Inferior parietal cortex (tissue), 1 donor: ENCODE data around the gene PRDM11.

ENCODE experiments used
- DNase-seq: peaks from one replicate; pipeline ENCODE4 v3.0.0-alpha.2; 2016; ENCODE audit errors: extremely low spot score

The PRDM11 gene

GRCh38 chr11:45262900-45263299, 116.5 kb downstream of the PRDM11 start:
- no peak for DNase-seq

- DNase-seq, result no peak
Observed at GRCh38 chr11:45263773-45264172, 117.3 kb downstream of the PRDM11 start.

- DNase-seq, result no peak
Observed at GRCh38 chr11:45264839-45265515, 118.5 kb downstream of the PRDM11 start.

GRCh38 chr11:45265969-45266675, 119.7 kb downstream of the PRDM11 start:
- DNase-seq, result no peak

GRCh38 chr11:45266676-45267020, 120.2 kb downstream of the PRDM11 start:
- no peak for DNase-seq

GRCh38 chr11:45267052-45267451, 120.6 kb downstream of the PRDM11 start:
- DNase-seq, result no peak

GRCh38 chr11:45267652-45268299, 121.3 kb downstream of the PRDM11 start:
- DNase-seq, result no peak

GRCh38 chr11:45269678-45270077, 123.2 kb downstream of the PRDM11 start:
- no peak for DNase-seq

- DNase-seq, result no peak
Observed at GRCh38 chr11:45270946-45271716, 124.7 kb downstream of the PRDM11 start.

GRCh38 chr11:45272701-45273100, 126.3 kb downstream of the PRDM11 start:
- DNase-seq, result no peak

GRCh38 chr11:45273509-45273908, 127.1 kb downstream of the PRDM11 start:
- DNase-seq, result no peak

GRCh38 chr11:45274206-45274605, 127.8 kb downstream of the PRDM11 start:
- no peak for DNase-seq

GRCh38 chr11:45275828-45276227, 129.4 kb downstream of the PRDM11 start:
- no peak for DNase-seq

GRCh38 chr11:45278714-45279113, 132.3 kb downstream of the PRDM11 start:
- peak; percentile 50 for DNase-seq

GRCh38 chr11:45279645-45280044, 133.2 kb downstream of the PRDM11 start:
- DNase-seq, result no peak

- DNase-seq, result no peak
Observed at GRCh38 chr11:45280449-45280848, 134.0 kb downstream of the PRDM11 start.

- DNase-seq, result no peak
Observed at GRCh38 chr11:45282081-45282480, 135.6 kb downstream of the PRDM11 start.
